ENCODE data around the gene ZNF423. TPM values are rescaled to one million over a fixed set of nuclear protein-coding genes. Genes with fewer than 3 reads are reported as not detected.

ZNF423 gene
- total RNA-seq, 6 experiments from 2014 or later = 0.43 to 1.2 (median 0.89) TPM

GRCh38 chr16:49490321-49490705, 365.6 kb downstream of the ZNF423 start:
- Histone ChIP-seq H3K36me3 (no peaks in the 10 kb centered on the region), H3K9me3 (no peaks in the 10 kb centered on the region), H3K27ac (no peak overlapping the region), H3K4me1 (no peaks in the 10 kb centered on the region), H3K27me3 (no peaks in the 10 kb centered on the region), H3K4me3 (no peak overlapping the region)
- TF ChIP-seq POLR2A (IDR thresholded peaks at IDR 0.05) (no peak), CTCF (IDR thresholded peaks at IDR 0.05) (no peak)
- 80% methylated on average over 1 of the region's 8 CpGs for WGBS (ENCODE audit: insufficient coverage, low coverage, low lambda C conversion rate, missing lambda C conversion rate)
- DNase-seq = no peak
- ATAC-seq = no peak
- intact Hi-C loops (cut with DNase I) = loop anchor here in 1 of 2 donors (5.0 kb wide), 1 partner anchor 107 kb away; no protein-coding TSS in a partner anchor

GRCh38 chr16:49489686-49490320, 366.1 kb downstream of the ZNF423 start:
- intact Hi-C loops (cut with DNase I) = loop anchor here in 1 of 2 donors (5.0 kb wide), 1 partner anchor 107 kb away; no protein-coding TSS in a partner anchor
- peak in 1 of 4 donors; percentile 20 for TF ChIP-seq CTCF (IDR thresholded peaks at IDR 0.05)
- no peak for TF ChIP-seq POLR2A (IDR thresholded peaks at IDR 0.05)
- ATAC-seq = no peak
- WGBS (ENCODE audit: insufficient coverage, low coverage, low lambda C conversion rate, missing lambda C conversion rate) = 56% methylated on average over 2 of the region's 7 CpGs
- Histone ChIP-seq H3K9me3 (no peaks in the 10 kb centered on the region), H3K27ac (no peak overlapping the region), H3K4me3 (no peak overlapping the region), H3K36me3 (no peaks in the 10 kb centered on the region), H3K27me3 (no peaks in the 10 kb centered on the region), H3K4me1 (peaks cover 0 to 3% (median 0%) of the 10 kb centered on the region in 4 donors)
- no peak for DNase-seq

- H3K4me1 ChIP-seq = peaks cover 0 to 5% (median 2%) of the 10 kb centered on the region in 4 donors
- ATAC-seq = no peak
- no peak overlapping the region for H3K27ac ChIP-seq
- 85% methylated on average over 5 of the region's 21 CpGs for WGBS (ENCODE audit: insufficient coverage, low coverage, low lambda C conversion rate, missing lambda C conversion rate)
- H3K9me3 ChIP-seq = no peaks in the 10 kb centered on the region
- no peaks in the 10 kb centered on the region for H3K36me3 ChIP-seq
- intact Hi-C loops (cut with DNase I) = no loop called here
- H3K27me3 ChIP-seq = no peaks in the 10 kb centered on the region
- no peak for DNase-seq
- no peak overlapping the region for H3K4me3 ChIP-seq
- TF ChIP-seq CTCF (IDR thresholded peaks at IDR 0.05) = no peak
- TF ChIP-seq POLR2A (IDR thresholded peaks at IDR 0.05) = no peak
Observed at GRCh38 chr16:49488740-49489525, 367.0 kb downstream of the ZNF423 start.

GRCh38 chr16:49488336-49488735, 367.6 kb downstream of the ZNF423 start:
- intact Hi-C loops (cut with DNase I) = no loop called here
- DNase-seq = no peak

More at GRCh38 chr16:49488336-49488735, 367.6 kb downstream of the ZNF423 start:
- H3K4me3 ChIP-seq = no peak overlapping the region
- no peaks in the 10 kb centered on the region for H3K36me3 ChIP-seq
- no peaks in the 10 kb centered on the region for H3K9me3 ChIP-seq
- no peak for ATAC-seq
- no peaks in the 10 kb centered on the region for H3K27me3 ChIP-seq
- 60% methylated on average over 1 of the region's 4 CpGs for WGBS (ENCODE audit: insufficient coverage, low coverage, low lambda C conversion rate, missing lambda C conversion rate)
- no peak overlapping the region for H3K27ac ChIP-seq
- TF ChIP-seq CTCF (IDR thresholded peaks at IDR 0.05) (no peak), POLR2A (IDR thresholded peaks at IDR 0.05) (no peak)
- H3K4me1 ChIP-seq = peaks cover 0 to 6% (median 2%) of the 10 kb centered on the region in 4 donors

All from right lobe of liver (tissue), 6 donors.